Raji (cell line): Measurements from ENCODE around the gene KCNJ1.

Experiments
- POLR2A ChIP-seq: IDR thresholded peaks from 2 replicates; pipeline ENCODE4 v1.6.1; 2011; ENCODE audit warnings: low read depth, low read length, control low read depth; ENCODE audit not compliant: insufficient read depth

Gene KCNJ1

GRCh38 chr11:128830290-128831173 is 36.6 kb downstream of the KCNJ1 start:
- no peak for TF ChIP-seq POLR2A

GRCh38 chr11:128828350-128828749 is 38.7 kb downstream of the KCNJ1 start:
- TF ChIP-seq POLR2A = no peak

- no peak for TF ChIP-seq POLR2A
Observed at GRCh38 chr11:128827191-128827893, 39.8 kb downstream of the KCNJ1 start.

GRCh38 chr11:128825050-128825784 is 41.9 kb downstream of the KCNJ1 start:
- TF ChIP-seq POLR2A = no peak

- TF ChIP-seq POLR2A = no peak
Observed at GRCh38 chr11:128824191-128825049, 42.7 kb downstream of the KCNJ1 start.

- no peak for TF ChIP-seq POLR2A
Observed at GRCh38 chr11:128823753-128824152, 43.3 kb downstream of the KCNJ1 start.

- no peak for TF ChIP-seq POLR2A
Observed at GRCh38 chr11:128822130-128822529, 45.0 kb downstream of the KCNJ1 start.

GRCh38 chr11:128821556-128821955 is 45.5 kb downstream of the KCNJ1 start:
- no peak for TF ChIP-seq POLR2A

GRCh38 chr11:128819198-128819597 is 47.9 kb downstream of the KCNJ1 start:
- TF ChIP-seq POLR2A = no peak

- TF ChIP-seq POLR2A = no peak
Observed at GRCh38 chr11:128814856-128815705, 52.0 kb downstream of the KCNJ1 start.

GRCh38 chr11:128813729-128814128 is 53.4 kb downstream of the KCNJ1 start:
- no peak for TF ChIP-seq POLR2A

- no peak for TF ChIP-seq POLR2A
Observed at GRCh38 chr11:128810784-128811514, 56.1 kb downstream of the KCNJ1 start.

- TF ChIP-seq POLR2A = no peak
Observed at GRCh38 chr11:128809128-128809527, 58.0 kb downstream of the KCNJ1 start.
